GM18868 (cell line): ENCODE data around the gene PTOV1.

Experiments
- ATAC-seq: cut with Tn5 transposase; IDR thresholded peaks from one replicate; pipeline ENCODE4 v1.9.1; 2021; ENCODE audit warnings: mild to moderate bottlenecking, moderate library complexity; ENCODE audit not compliant: unreplicated experiment

PTOV1 gene

GRCh38 chr19:49858088-49858985 is 7.4 kb downstream of the PTOV1 start:
- no peak for ATAC-seq

GRCh38 chr19:49859682-49860335 is 8.8 kb downstream of the PTOV1 start:
- ATAC-seq = no peak

- no peak for ATAC-seq
These were observed 9.6 kb downstream of the PTOV1 start for GRCh38 chr19:49860336-49861102.

- ATAC-seq = no peak
These were observed 10.1 kb downstream of the PTOV1 start for GRCh38 chr19:49861107-49861506.

GRCh38 chr19:49861541-49862378 is 10.8 kb downstream of the PTOV1 start:
- no peak for ATAC-seq

DNA sequence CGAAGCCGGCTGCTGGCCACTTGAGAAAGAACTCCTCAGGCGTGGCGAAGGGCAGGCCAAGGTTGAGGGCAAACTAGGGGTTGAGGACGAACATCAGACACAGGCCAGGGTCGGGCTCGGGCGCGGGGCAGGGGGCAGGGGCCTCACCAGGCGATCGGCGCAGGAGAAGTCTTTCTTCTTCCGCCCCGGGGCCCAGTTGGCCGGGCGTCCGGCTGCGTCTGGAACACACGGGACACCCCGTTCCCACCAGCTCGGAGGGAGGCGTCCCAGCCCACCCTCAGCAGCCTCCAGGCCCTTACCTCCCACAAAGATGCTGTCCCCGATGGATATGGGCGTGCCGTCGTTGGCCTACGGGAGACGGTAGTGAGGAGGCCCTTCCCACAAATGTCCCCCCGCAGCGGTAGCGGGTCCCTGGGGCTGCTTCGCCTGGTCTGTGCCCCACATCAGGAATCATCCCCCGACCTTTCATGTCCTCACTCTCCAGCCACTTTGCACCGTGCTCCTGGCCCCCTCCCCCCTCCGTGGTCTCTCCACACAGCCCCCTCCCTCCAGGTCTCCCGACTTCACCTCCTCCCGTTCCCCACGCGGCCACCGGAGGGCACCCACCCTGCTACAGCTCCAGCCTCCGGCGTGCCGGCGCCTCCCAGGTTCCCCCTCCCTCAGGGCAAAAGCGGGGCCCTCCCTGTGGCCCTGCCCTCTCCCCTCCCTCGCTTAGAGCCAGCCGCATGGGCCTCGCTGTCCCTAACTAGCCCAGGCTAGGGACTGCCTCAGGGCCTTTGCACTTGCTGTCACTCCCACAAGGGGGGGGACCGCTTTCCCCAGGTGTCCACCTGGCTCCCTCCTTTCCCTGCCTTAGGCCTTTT is 11.7 kb downstream of the PTOV1 start:
- no peak for ATAC-seq

DNA sequence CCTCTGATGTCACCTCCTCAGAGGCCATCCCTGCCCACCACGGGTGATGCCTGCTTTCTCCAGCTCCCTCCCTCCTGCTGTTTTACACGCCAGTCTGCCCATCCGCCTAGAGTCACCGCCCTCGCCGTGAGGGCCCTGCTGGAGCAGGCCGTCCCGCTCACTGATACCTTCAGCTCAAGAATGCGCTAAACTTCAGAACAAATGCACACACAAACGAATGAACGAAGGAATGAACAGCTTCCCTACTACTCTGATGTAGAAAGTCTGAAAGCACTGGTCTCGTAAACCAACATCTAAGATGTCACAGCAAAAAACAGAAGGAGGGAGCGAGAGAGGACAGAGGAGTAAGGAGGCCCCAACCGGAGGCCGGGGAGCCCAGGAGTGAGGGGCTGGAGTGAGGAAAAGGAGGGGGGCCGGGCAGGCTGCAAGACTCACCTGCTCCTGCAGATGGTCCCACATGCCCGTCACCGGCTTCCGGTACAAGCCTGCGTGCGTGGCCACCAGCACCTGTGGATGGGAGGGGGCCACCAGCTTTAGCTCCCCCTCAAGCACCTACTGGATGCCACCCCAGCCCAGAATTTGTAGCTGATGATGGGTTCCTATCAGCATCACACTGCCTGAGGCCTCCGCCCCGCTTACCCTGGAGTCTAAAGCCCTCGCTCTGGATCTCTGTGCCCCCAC is 12.4 kb downstream of the PTOV1 start:
- no peak for ATAC-seq

- no peak for ATAC-seq
These were observed 13.0 kb downstream of the PTOV1 start for GRCh38 chr19:49863935-49864320.

- no peak for ATAC-seq
These were observed 13.9 kb downstream of the PTOV1 start for GRCh38 chr19:49864890-49865289.

DNA sequence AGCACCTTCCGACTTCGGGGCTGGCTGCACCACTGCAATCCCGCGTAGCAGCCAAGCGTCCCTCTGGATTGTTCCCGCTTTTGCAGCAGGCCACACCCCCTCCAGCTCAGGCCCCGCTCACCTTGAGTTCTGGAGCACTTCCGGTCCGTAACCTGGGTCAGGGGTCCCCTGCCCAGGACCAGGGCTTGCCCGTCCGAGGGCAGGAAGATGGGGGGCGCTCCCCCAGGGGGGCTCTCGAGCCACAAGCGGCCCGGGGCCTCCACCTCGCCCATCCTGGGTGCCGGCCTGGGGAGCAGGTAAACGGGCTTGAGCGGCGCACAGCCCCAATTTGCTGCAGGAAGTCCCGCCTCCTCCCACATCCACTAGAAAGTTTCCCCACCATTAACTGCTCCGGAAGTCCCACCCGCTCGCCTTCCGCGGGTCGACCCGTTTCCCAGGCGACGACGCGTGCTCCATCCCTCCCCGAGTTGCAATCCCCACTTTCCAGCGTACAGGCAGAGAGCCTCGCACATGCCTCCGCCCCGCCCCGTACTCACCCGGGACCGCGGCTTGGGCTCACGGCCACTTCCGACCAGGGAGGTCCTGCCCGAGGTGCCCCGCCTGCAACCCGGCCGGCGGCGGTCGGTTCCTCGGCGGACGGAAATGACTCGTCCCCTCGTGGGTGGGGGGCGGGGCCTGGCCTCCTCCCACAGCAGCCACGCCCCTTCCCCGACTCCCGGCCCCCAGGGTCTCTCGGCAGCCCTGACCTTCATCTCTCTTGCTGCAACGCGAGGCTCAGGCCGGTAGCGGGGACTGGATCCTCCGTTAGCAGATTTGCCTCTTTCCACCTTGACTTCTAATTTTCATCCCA is 16.2 kb downstream of the PTOV1 start, which contains the start of gene PNKP:
TSS of gene PNKP (minus strand) at position 644 of the 850 bp plus-strand sequence. CDS start at position 272, 372 bp downstream.
- ATAC-seq = peak; percentile 49

DNA sequence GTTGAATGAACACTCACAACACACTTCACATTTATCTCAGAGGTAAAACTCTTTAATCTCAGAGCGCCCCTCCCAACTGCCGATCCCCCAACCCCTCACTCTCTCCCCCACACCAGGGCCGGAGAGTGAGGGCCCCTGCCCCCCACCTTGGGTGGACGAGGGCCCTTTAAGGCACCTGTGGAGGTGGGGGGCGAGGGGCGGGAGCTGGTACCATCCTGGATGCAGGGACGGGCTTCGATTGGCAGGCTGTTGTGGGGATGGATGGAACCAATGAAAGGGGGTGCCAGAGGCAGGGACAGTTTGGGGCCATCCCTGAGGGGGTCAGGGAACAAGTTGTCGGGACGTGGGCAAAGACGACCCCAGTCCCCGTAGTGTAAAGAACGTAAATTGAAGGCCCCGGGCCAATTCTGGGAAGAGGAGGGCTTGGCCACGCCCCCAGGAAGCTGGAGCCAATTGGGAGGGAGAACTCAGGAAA is 18.1 kb downstream of the PTOV1 start:
- peak; percentile 8 for ATAC-seq

DNA sequence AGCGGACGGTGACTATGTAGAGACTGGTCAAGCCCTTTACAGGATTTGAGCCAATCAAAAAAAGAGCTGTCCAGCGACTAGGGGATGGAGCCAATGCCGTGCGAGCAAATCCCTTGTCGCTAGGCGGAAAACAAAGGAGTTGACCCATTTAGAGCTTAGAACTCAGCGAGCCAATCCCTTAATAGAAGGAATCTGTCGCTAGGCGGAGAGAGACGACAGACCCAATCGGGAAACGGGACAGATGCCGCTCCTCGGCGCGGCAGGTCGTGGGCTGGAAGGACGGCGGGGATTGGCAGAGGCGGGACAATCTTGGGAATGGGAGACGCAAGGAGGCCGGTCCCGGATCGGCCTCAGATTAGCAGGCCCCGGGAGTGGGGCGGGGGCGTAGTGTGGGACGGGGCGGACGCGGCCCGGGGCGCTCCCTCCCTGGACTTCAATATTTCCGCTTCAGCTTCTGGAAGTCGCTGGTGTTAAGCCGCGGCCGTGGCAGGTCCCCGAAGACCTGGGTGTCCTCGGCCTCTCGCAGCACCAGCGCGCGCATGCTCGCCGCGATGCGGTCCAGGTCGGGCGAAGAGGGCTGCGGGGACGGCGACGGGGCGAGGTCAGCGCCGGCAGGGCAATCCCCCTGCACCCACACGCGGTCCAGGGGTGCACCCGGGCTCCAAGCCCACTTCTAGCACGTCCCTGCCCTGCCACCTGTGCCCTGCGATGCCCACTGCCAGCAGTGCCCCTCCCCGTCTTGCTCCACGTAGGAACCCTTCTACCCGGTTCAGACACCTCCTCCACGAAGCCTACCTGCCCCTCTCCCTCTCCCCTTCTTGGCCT is 18.7 kb downstream of the PTOV1 start:
- peak; percentile 78 for ATAC-seq

DNA sequence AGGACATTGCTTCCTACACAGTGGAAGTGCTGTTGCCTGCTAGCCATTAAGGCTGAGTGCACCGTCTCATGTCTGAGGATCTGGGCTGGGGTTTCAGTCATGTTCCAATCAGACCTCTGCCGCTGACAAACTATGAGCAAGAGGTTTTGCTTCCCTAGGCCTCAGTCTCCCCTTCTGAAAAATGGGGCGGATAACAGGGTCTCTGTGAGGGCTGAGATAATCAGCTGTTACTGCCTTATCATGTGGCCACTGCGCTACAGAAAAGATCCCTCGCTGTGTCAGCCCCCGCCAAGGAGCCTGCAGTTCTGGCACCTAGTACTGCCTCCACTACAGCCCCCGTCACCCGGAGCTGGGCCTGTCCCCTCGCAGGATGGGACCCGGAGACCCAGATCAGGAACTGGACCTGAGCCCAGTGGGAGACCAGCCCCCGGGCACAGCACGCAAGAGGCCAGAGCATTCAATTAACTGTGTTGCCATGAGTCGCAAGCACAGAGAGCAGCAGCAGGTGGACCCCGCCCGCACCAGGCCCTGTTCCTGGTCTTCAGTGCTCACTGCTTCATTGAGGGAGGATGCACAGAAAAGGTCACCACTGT is 19.4 kb downstream of the PTOV1 start:
- no peak for ATAC-seq

DNA sequence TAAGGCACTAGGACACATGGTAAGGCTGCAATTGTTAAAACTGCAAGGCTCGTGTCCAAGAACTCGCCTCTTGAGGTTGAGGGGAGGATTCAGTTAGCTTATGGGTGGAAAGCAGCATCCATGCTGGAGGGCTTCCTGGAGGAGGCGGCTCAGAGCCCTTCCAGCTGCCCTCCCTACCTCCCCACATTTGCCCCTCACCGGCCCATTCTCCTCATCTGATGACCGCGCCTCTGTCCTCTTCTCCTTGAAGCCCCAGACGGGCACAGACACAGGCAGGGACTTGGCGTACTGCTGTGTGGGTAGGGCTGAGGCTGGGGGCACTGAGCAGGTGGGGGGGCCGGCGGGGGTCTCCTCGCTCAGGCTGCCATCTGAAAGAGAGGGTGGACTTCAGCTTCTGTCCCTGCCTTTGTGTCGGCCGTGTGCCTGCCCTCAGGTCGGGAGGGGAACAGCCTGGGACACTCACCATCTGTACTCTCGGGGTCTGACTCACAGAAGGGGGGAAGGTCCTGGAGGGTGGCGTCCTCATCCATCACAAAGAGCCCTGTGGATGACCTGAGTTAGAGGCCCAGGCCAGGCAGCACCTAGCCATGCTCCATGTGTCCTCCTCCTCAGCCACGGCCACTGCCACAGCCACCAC is 20.5 kb downstream of the PTOV1 start:
- no peak for ATAC-seq

- ATAC-seq = no peak
These were observed 21.5 kb downstream of the PTOV1 start for GRCh38 chr19:49872245-49873128.
